ENCODE data around the gene KCNMA1. TPM values are rescaled to one million over a fixed set of nuclear protein-coding genes. Genes with fewer than 3 reads are reported as not detected.
A peak's percentile ranks its signal among the peaks of the same experiment; 100 is the strongest.

Gene KCNMA1
- total and polyA plus RNA-seq, 8 donors: 0.92 to 155 (median 54.3) TPM

- no peak for TF ChIP-seq POLR2A (IDR thresholded peaks at IDR 0.05)
- no peak for TF ChIP-seq EP300 (IDR thresholded peaks at IDR 0.05)
- no peak for TF ChIP-seq CTCF (IDR thresholded peaks at IDR 0.05)
- TF ChIP-seq POLR2AphosphoS5 (IDR thresholded peaks at IDR 0.05): no peak
- no peak for DNase-seq
- no peak overlapping the region for H3K27ac ChIP-seq
- WGBS, 5 donors: 62 to 83% (median 69%) methylated on average over 5 of the region's 5 CpGs
- no peaks in the 10 kb centered on the region for H3K36me3 ChIP-seq
- H3K4me1 ChIP-seq: peaks cover 0 to 20% (median 10%) of the 10 kb centered on the region in 4 donors
- no peaks in the 10 kb centered on the region for H3K27me3 ChIP-seq
- intact Hi-C loops (cut with DNase I; ENCODE audit: low total_unique reads): no loop called here
- no peak overlapping the region for H3K4me3 ChIP-seq
- no peaks in the 10 kb centered on the region for H3K9me3 ChIP-seq
Measured at GRCh38 chr10:77474939-77475338, 162.7 kb downstream of the KCNMA1 start.

DNA sequence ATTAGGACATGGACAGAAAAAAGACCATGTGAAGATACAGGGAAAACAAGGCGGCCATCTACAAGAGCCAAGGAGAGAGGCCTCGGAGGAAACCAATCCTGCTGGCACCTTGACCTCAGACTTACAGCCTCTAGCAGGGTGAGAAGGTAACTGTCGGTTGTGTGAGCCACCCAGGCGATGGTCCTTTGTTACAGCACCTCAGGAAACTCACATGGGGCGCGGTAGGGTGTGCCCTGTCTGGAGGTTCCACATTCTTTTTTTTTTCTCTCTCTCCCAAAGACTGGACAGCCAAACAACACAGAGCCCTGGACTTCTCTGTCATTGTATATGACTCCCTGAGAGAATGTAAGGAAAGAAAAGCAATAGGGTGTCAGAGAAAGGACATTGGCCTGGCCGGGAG, 163.2 kb downstream of the KCNMA1 start:
- TF ChIP-seq POLR2AphosphoS5 (IDR thresholded peaks at IDR 0.05): no peak
- TF ChIP-seq POLR2A (IDR thresholded peaks at IDR 0.05): no peak
- no peak for TF ChIP-seq CTCF (IDR thresholded peaks at IDR 0.05)
- no peak for TF ChIP-seq EP300 (IDR thresholded peaks at IDR 0.05)
- DNase-seq: no peak
- H3K36me3 ChIP-seq: no peaks in the 10 kb centered on the region
- H3K27ac ChIP-seq: no peak overlapping the region
- H3K9me3 ChIP-seq: no peaks in the 10 kb centered on the region
- no peak overlapping the region for H3K4me3 ChIP-seq
- WGBS, 5 donors: 75 to 83% (median 81%) methylated on average over 7 of the region's 7 CpGs
- intact Hi-C loops (cut with DNase I; ENCODE audit: low total_unique reads): no loop called here
- H3K27me3 ChIP-seq: no peaks in the 10 kb centered on the region
- H3K4me1 ChIP-seq: peaks cover 0 to 20% (median 8%) of the 10 kb centered on the region in 4 donors

GRCh38 chr10:77472146-77472545, 165.5 kb downstream of the KCNMA1 start:
- Histone ChIP-seq H3K9me3 (no peaks in the 10 kb centered on the region), H3K27ac (no peak overlapping the region), H3K4me1 (peaks cover 0 to 17% (median 6%) of the 10 kb centered on the region in 4 donors), H3K36me3 (no peaks in the 10 kb centered on the region), H3K4me3 (no peak overlapping the region), H3K27me3 (no peaks in the 10 kb centered on the region)
- intact Hi-C loops (cut with DNase I; ENCODE audit: low total_unique reads): no loop called here
- DNase-seq: no peak
- no peak for TF ChIP-seq CTCF (IDR thresholded peaks at IDR 0.05)
- peak in 1 of 4 donors; percentile 74 for TF ChIP-seq POLR2A (IDR thresholded peaks at IDR 0.05)
- TF ChIP-seq POLR2AphosphoS5 (IDR thresholded peaks at IDR 0.05): no peak
- WGBS, 5 donors: 90 to 97% (median 95%) methylated on average over 2 of the region's 2 CpGs

- WGBS, 5 donors: 93 to 98% (median 97%) methylated on average over 2 of the region's 2 CpGs
- TF ChIP-seq POLR2AphosphoS5 (IDR thresholded peaks at IDR 0.05): no peak
- TF ChIP-seq EP300 (IDR thresholded peaks at IDR 0.05): no peak
- TF ChIP-seq CTCF (IDR thresholded peaks at IDR 0.05): no peak
- TF ChIP-seq POLR2A (IDR thresholded peaks at IDR 0.05): no peak
- no peaks in the 10 kb centered on the region for H3K9me3 ChIP-seq
- no peak for DNase-seq
- peaks cover 0 to 17% (median 6%) of the 10 kb centered on the region in 4 donors for H3K4me1 ChIP-seq
- intact Hi-C loops (cut with DNase I; ENCODE audit: low total_unique reads): no loop called here
- no peak overlapping the region for H3K4me3 ChIP-seq
- no peaks in the 10 kb centered on the region for H3K27me3 ChIP-seq
- H3K36me3 ChIP-seq: no peaks in the 10 kb centered on the region
- H3K27ac ChIP-seq: no peak overlapping the region
Measured at GRCh38 chr10:77471069-77471536, 166.5 kb downstream of the KCNMA1 start.
